ENCODE results near the gene FAM72B.
"Not testable (repeated sequence)": the region's sequence is repeated elsewhere in the genome, so short reads cannot be mapped to it uniquely, and the experiment has no call there.

DNA sequence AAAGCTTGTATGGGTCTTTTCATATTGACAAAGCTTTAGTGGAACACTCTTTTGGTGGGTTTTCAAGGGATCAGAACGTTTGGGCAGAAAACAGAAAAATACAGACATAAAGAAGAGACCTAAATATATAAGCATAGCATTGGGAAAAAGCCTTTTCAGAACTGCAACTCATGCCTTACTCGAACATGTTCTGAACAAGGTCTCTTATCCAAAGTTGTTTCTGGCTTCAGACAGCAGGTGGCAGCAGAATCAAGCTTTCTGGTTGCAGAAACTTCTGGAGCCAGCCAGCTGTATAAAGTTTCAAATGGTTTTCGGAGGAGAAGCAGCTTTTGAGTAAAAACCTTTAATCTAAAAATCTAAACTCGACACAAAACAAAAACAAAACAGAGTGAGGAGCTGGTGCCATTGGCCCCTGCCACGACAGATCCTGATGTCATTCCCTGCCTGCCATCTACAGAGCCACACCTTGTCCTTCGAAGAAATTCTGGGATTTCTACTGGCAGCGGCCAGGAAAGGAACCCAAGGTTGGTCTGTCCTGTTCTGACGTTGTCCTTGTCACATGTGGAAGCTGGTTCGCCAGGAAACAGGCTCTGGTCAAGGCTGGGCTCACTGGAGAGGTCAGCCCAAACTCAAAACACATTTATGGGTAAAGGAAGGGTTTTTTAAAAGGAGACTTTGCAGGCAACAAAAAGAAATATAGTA is 35.5 kb downstream of the FAM72B start:
- TF ChIP-seq, protein P1, sequence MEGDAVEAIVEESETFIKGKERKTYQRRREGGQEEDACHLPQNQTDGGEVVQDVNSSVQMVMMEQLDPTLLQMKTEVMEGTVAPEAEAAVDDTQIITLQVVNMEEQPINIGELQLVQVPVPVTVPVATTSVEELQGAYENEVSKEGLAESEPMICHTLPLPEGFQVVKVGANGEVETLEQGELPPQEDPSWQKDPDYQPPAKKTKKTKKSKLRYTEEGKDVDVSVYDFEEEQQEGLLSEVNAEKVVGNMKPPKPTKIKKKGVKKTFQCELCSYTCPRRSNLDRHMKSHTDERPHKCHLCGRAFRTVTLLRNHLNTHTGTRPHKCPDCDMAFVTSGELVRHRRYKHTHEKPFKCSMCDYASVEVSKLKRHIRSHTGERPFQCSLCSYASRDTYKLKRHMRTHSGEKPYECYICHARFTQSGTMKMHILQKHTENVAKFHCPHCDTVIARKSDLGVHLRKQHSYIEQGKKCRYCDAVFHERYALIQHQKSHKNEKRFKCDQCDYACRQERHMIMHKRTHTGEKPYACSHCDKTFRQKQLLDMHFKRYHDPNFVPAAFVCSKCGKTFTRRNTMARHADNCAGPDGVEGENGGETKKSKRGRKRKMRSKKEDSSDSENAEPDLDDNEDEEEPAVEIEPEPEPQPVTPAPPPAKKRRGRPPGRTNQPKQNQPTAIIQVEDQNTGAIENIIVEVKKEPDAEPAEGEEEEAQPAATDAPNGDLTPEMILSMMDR (IDR thresholded peaks at IDR 0.05; ENCODE audit: insufficient read depth, low read length, poor library complexity, severe bottlenecking): not testable (repeated sequence)
- TF ChIP-seq EZH2phosphoT487 (conservative IDR thresholded peaks at IDR 0.05; ENCODE audit: low read length): not testable (repeated sequence)
